ENCODE data around the gene BMPR2.

The BMPR2 gene

GRCh38 chr2:202387608-202388342 is 11.6 kb downstream of the BMPR2 start:
- no peak for TF ChIP-seq CTCF (conservative IDR thresholded peaks at IDR 0.05)
- no peak overlapping the region for H3K27ac ChIP-seq

- no peak for TF ChIP-seq CTCF (conservative IDR thresholded peaks at IDR 0.05)
- H3K27ac ChIP-seq, result no peak overlapping the region
Measured at GRCh38 chr2:202400941-202401340, 24.8 kb downstream of the BMPR2 start.

GRCh38 chr2:202405798-202406197 is 29.7 kb downstream of the BMPR2 start:
- no peak for TF ChIP-seq CTCF (conservative IDR thresholded peaks at IDR 0.05)
- peak overlapping the region; percentile 76 for H3K27ac ChIP-seq

GRCh38 chr2:202406445-202406978 is 30.4 kb downstream of the BMPR2 start:
- TF ChIP-seq CTCF (conservative IDR thresholded peaks at IDR 0.05), result no peak
- peak overlapping the region; percentile 76 for H3K27ac ChIP-seq

- H3K27ac ChIP-seq, result peak overlapping the region; percentile 76
- no peak for TF ChIP-seq CTCF (conservative IDR thresholded peaks at IDR 0.05)
Measured at GRCh38 chr2:202408546-202409140, 32.5 kb downstream of the BMPR2 start.

GRCh38 chr2:202410092-202410491 is 34.0 kb downstream of the BMPR2 start:
- no peak for TF ChIP-seq CTCF (conservative IDR thresholded peaks at IDR 0.05)
- H3K27ac ChIP-seq, result no peak overlapping the region

GRCh38 chr2:202411097-202411496 is 35.0 kb downstream of the BMPR2 start:
- no peak for TF ChIP-seq CTCF (conservative IDR thresholded peaks at IDR 0.05)
- no peak overlapping the region for H3K27ac ChIP-seq
